SK-N-SH (cell line): ENCODE data around the gene EML2. TPM values are rescaled to one million over a fixed set of nuclear protein-coding genes. Genes with fewer than 3 reads are reported as not detected.

Source experiments
- CTCF ChIA-PET: fragments of 300-600, 350-600 bp; formaldehyde crosslinking; extraction: SDS; loops from one replicate; lab custom pipeline; 2021; lab: Yijun Ruan, JAX
- POLR2A ChIA-PET: fragments of 350-600 bp; sonication (Branson Sonifier 250); formaldehyde crosslinking; extraction: SDS; loops from one replicate; lab custom pipeline; 2020; ENCODE audit warnings: antibody characterized with exemption, inconsistent platforms; lab: Yijun Ruan, JAX
- DNase-seq: peaks from one replicate; pipeline ENCODE4 v3.0.0; 2012
- H2AFZ ChIP-seq: fragments of 200-600 bp; sonication (generic); 2 replicates; pipeline ENCODE4 v1.8.1; 2016; ENCODE audit warnings: antibody characterized with exemption, mild to moderate bottlenecking, low read depth
- H3F3A ChIP-seq: fragments of 200-600 bp; sonication (generic); replicated peaks from 2 replicates; pipeline ENCODE3; 2016; ENCODE audit warnings: antibody characterized with exemption, mild to moderate bottlenecking; ENCODE audit not compliant: insufficient read depth
- H3K27ac ChIP-seq, 2 experiments: fragments of 200-500 bp in 1 of 2; fragments of 200-600 bp in 1 of 2; sonication (Bioruptor generic) in 1 of 2; sonication (generic), shearing (Covaris generic) in 1 of 2; 2 replicates each; pipeline versions ENCODE4 v1.5.1 to v1.6.1; 2014 to 2016; ENCODE audit warnings: low read depth in 2 of 2, inconsistent platforms in 1 of 2, low read length in 1 of 2, mild to moderate bottlenecking in 1 of 2, mixed read lengths in 1 of 2
- H3K27me3 ChIP-seq: fragments of 200-600 bp; sonication (generic), shearing (Covaris generic); 2 replicates; pipeline ENCODE4 v1.6.1; 2016; ENCODE audit warnings: mixed run types; ENCODE audit not compliant: insufficient read depth
- H3K36me3 ChIP-seq, 2 experiments: fragments of 200-500 bp in 1 of 2; fragments of 200-600 bp in 1 of 2; sonication (Bioruptor generic) in 1 of 2; sonication (generic) in 1 of 2; replicated peaks in 1 of 2; 2 replicates each; pipeline versions ENCODE3 to v1.5.1; 2014 to 2016; ENCODE audit warnings: low read length in 1 of 2, mild to moderate bottlenecking in 1 of 2; ENCODE audit not compliant: insufficient read depth in 2 of 2, control insufficient read depth in 1 of 2
- H3K4me1 ChIP-seq, 2 experiments: fragments of 200-500 bp in 1 of 2; fragments of 200-600 bp in 1 of 2; sonication (Bioruptor generic) in 1 of 2; sonication (generic), shearing (Covaris generic) in 1 of 2; 2 replicates each; pipeline versions ENCODE4 v1.5.1 to v1.6.1; 2014 to 2016; ENCODE audit warnings: low read depth in 1 of 2, low read length in 1 of 2, mixed run types in 1 of 2; ENCODE audit not compliant: insufficient read depth in 2 of 2, control insufficient read depth in 1 of 2
- H3K4me2 ChIP-seq: fragments of 200-600 bp; sonication (generic), shearing (Covaris generic); 2 replicates; pipeline ENCODE4 v1.6.1; 2017; ENCODE audit warnings: mixed run types
- H3K4me3 ChIP-seq, 2 experiments: fragments of 200-500 bp in 1 of 2; fragments of 200-600 bp in 1 of 2; sonication (Bioruptor generic) in 1 of 2; sonication (generic), shearing (Covaris generic) in 1 of 2; 2 replicates each; pipeline versions ENCODE4 v1.5.1 to v1.8.1; 2014 to 2016; ENCODE audit warnings: low read depth in 2 of 2, inconsistent platforms in 1 of 2, low read length in 1 of 2, mild to moderate bottlenecking in 1 of 2, mixed read lengths in 1 of 2, moderate library complexity in 1 of 2
- H3K79me2 ChIP-seq: fragments of 200-600 bp; sonication (generic); 2 replicates; pipeline ENCODE4 v1.8.1; 2017; ENCODE audit warnings: mild to moderate bottlenecking; ENCODE audit not compliant: insufficient read depth
- H3K9ac ChIP-seq: fragments of 200-600 bp; sonication (generic); 2 replicates; pipeline ENCODE4 v1.6.1; 2017; ENCODE audit warnings: mixed run types
- H3K9me2 ChIP-seq: fragments of 200-600 bp; sonication (generic); 2 replicates; pipeline ENCODE4 v1.6.1; 2017; ENCODE audit warnings: mixed run types
- H3K9me3 ChIP-seq: fragments of 200-600 bp; sonication (generic); 2 replicates; pipeline ENCODE4 v1.6.1; 2017; ENCODE audit warnings: mixed run types, mild to moderate bottlenecking, moderate library complexity
- H4K20me1 ChIP-seq: fragments of 200-600 bp; sonication (generic); 2 replicates; pipeline ENCODE4 v1.6.1; 2017; ENCODE audit warnings: mild to moderate bottlenecking, mixed run types; ENCODE audit not compliant: insufficient read depth
- FOSL2 ChIP-seq: IDR thresholded peaks from 2 replicates; pipeline ENCODE4 v1.4.0; 2012; ENCODE audit warnings: low read depth, mild to moderate bottlenecking, moderate library complexity, borderline replicate concordance
- GABPA ChIP-seq: IDR thresholded peaks from 2 replicates; pipeline ENCODE4 v1.4.0; 2012; ENCODE audit warnings: low read depth, mild to moderate bottlenecking
- GATA2 ChIP-seq: sonication (generic); formaldehyde crosslinking; IDR thresholded peaks from 2 replicates; pipeline ENCODE4 v1.5.0; 2020; ENCODE audit warnings: mild to moderate bottlenecking, missing genetic modification reagents
- JUND ChIP-seq: IDR thresholded peaks from 2 replicates; pipeline ENCODE4 v1.4.0; 2012
- MAX ChIP-seq: IDR thresholded peaks from 2 replicates; pipeline ENCODE4 v1.4.0; 2012; ENCODE audit warnings: low read depth
- NFIC ChIP-seq: IDR thresholded peaks from 2 replicates; pipeline ENCODE4 v1.4.0; 2012; ENCODE audit warnings: borderline replicate concordance
- PBX3 ChIP-seq: IDR thresholded peaks from 2 replicates; pipeline ENCODE4; 2012
- POLR2AphosphoS5 ChIP-seq: IDR thresholded peaks from 2 replicates; pipeline ENCODE4 v1.6.1; 2012; ENCODE audit warnings: low read depth, low read length
- TCF12 ChIP-seq: IDR thresholded peaks from 2 replicates; pipeline ENCODE4 v1.4.0; 2012
- TEAD4 ChIP-seq: IDR thresholded peaks from 2 replicates; pipeline ENCODE4 v1.4.0; 2012; ENCODE audit warnings: mild to moderate bottlenecking, borderline replicate concordance; ENCODE audit not compliant: insufficient read depth
- WGBS: methylation state at CpG from one replicate; pipeline ENCODE4 v1.1.6; 2017; ENCODE audit warnings: low lambda C conversion rate; 5-methylcytosine and 5-hydroxymethylcytosine counted together
- polyA plus RNA-seq, 3 experiments: library from polyadenylated mRNA; depleted of rRNA; stranded (reverse); fragments of >200 nt; gene quantifications; 2 replicates each; pipeline ENCODE4 v1.2.3, GENCODE V29; 2012
- TF ChIP-seq, protein P1 (sequence below): IDR thresholded peaks from 2 replicates; pipeline ENCODE4 v1.6.1; 2012; ENCODE audit warnings: mild to moderate bottlenecking, low read depth, low read length, moderate library complexity

EML2 gene
- polyA plus RNA-seq, 1 of the 3 experiments (the other 2 are of a cell fraction), result 12.4 TPM

GRCh38 chr19:45577111-45577905, 61.9 kb downstream of the EML2 start:
- peaks cover 70% of the 10 kb centered on the region for H3K79me2 ChIP-seq
- peak overlapping the region in 1 of 2 experiments; percentile 89; a peak in 2 of 4 replicates for H3K27ac ChIP-seq
- peaks cover 0 to 6% of the 10 kb centered on the region in 2 experiments for H3K36me3 ChIP-seq
- H2AFZ ChIP-seq, result no peak overlapping the region
- TF ChIP-seq TCF12, result peak; percentile 92
- peak; percentile 57; the same call in 1 of the 2 replicates for TF ChIP-seq TEAD4
- TF ChIP-seq, protein P1, sequence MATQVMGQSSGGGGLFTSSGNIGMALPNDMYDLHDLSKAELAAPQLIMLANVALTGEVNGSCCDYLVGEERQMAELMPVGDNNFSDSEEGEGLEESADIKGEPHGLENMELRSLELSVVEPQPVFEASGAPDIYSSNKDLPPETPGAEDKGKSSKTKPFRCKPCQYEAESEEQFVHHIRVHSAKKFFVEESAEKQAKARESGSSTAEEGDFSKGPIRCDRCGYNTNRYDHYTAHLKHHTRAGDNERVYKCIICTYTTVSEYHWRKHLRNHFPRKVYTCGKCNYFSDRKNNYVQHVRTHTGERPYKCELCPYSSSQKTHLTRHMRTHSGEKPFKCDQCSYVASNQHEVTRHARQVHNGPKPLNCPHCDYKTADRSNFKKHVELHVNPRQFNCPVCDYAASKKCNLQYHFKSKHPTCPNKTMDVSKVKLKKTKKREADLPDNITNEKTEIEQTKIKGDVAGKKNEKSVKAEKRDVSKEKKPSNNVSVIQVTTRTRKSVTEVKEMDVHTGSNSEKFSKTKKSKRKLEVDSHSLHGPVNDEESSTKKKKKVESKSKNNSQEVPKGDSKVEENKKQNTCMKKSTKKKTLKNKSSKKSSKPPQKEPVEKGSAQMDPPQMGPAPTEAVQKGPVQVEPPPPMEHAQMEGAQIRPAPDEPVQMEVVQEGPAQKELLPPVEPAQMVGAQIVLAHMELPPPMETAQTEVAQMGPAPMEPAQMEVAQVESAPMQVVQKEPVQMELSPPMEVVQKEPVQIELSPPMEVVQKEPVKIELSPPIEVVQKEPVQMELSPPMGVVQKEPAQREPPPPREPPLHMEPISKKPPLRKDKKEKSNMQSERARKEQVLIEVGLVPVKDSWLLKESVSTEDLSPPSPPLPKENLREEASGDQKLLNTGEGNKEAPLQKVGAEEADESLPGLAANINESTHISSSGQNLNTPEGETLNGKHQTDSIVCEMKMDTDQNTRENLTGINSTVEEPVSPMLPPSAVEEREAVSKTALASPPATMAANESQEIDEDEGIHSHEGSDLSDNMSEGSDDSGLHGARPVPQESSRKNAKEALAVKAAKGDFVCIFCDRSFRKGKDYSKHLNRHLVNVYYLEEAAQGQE, result no peak
- peak; percentile 71 for TF ChIP-seq PBX3
- peak; percentile 27; the same call in 1 of the 2 replicates for TF ChIP-seq POLR2AphosphoS5
- TF ChIP-seq FOSL2, result peak; percentile 87
- peak; percentile 66 for TF ChIP-seq MAX
- TF ChIP-seq NFIC, result peak; percentile 46; the same call in 1 of the 2 replicates
- peak; percentile 87 for TF ChIP-seq JUND
- no peak for TF ChIP-seq GABPA
- DNase-seq, result no peak
- no peaks in the 10 kb centered on the region for H4K20me1 ChIP-seq
- H3K9ac ChIP-seq, result peak overlapping the region; percentile 42
- ChIA-PET POLR2A (no interaction called here), CTCF (interaction anchor here (1.2 kb wide), 1 partner anchor 91 kb away, joined by 3 read pairs; no protein-coding TSS in a partner anchor)
- peaks cover 30% of the 10 kb centered on the region for H3F3A ChIP-seq
- no peaks in the 10 kb centered on the region for H3K9me3 ChIP-seq
- no peak overlapping the region for H3K4me3 ChIP-seq
- H3K4me2 ChIP-seq, result peak overlapping the region; percentile 64
- peaks cover 4 to 13% of the 10 kb centered on the region in 2 experiments; a peak in 3 of 4 replicates for H3K4me1 ChIP-seq
- H3K9me2 ChIP-seq, result no peaks in the 10 kb centered on the region
- WGBS, result 36% methylated on average over 11 of the region's 11 CpGs
- no peaks in the 10 kb centered on the region for H3K27me3 ChIP-seq

GRCh38 chr19:45576682-45577081, 62.5 kb downstream of the EML2 start:
- CTCF ChIA-PET, result interaction anchor here (1.2 kb wide), 1 partner anchor 91 kb away, joined by 3 read pairs; no protein-coding TSS in a partner anchor
- no peaks in the 10 kb centered on the region for H4K20me1 ChIP-seq
- H3K9me3 ChIP-seq, result no peaks in the 10 kb centered on the region
- H3K4me1 ChIP-seq, result peaks cover 4 to 13% of the 10 kb centered on the region in 2 experiments; a peak in 3 of 4 replicates
- TF ChIP-seq GATA2 (CRISPR knock-in tag) (no peak), TEAD4 (0 out of 2 replicates have a peak, but pooled peaks have one; percentile 5)
- TF ChIP-seq, all 33 proteins: peak for 1
- H3K4me2 ChIP-seq, result peak overlapping the region; percentile 64; the same call in 1 of the 2 replicates
- POLR2A ChIA-PET, result no interaction called here
- no peak for DNase-seq
- no peak overlapping the region for H2AFZ ChIP-seq
- H3K9ac ChIP-seq, result peak overlapping the region; percentile 42; the same call in 1 of the 2 replicates
- H3K4me3 ChIP-seq, result no peak overlapping the region
- H3K27ac ChIP-seq, result peak overlapping the region in 1 of 2 experiments; percentile 89; a peak in 2 of 4 replicates
- no peaks in the 10 kb centered on the region for H3K9me2 ChIP-seq
- 43% methylated on average over 3 of the region's 3 CpGs for WGBS
- H3K79me2 ChIP-seq, result peaks cover 66% of the 10 kb centered on the region
- peaks cover 30% of the 10 kb centered on the region for H3F3A ChIP-seq
- H3K27me3 ChIP-seq, result no peaks in the 10 kb centered on the region
- H3K36me3 ChIP-seq, result peaks cover 0 to 5% of the 10 kb centered on the region in 2 experiments
